GM21381 (cell line): ENCODE measurements around the gene DRAP1.
A peak's percentile ranks its signal among the peaks of the same experiment; 100 is the strongest.

ENCODE experiments used
- ATAC-seq: cut with Tn5 transposase; IDR thresholded peaks from one replicate; pipeline ENCODE4 v1.9.1; 2021; ENCODE audit warnings: mild to moderate bottlenecking, moderate library complexity; ENCODE audit not compliant: unreplicated experiment

Gene DRAP1

DNA sequence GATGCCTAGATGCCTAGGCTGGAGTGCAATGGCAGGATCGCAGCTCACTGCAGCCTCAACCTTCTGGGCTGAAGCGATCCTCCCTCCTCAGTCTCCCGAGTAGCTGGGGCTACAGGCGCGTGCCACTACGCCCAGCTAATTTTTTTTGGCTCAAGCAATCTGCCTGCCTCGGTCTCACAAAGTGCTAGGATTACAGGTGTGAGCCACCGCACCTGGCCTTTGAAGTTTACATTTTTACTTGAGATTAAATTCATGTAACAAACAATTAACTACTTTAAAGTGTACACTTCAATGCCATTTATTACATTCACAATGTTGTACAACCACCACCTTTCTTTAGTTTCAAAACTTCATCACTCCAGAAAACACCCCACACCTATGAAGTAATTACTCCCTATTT is 15.5 kb upstream of the DRAP1 start:
- ATAC-seq = no peak

GRCh38 chr11:65906602-65907001 is 12.6 kb upstream of the DRAP1 start:
- ATAC-seq = no peak

DNA sequence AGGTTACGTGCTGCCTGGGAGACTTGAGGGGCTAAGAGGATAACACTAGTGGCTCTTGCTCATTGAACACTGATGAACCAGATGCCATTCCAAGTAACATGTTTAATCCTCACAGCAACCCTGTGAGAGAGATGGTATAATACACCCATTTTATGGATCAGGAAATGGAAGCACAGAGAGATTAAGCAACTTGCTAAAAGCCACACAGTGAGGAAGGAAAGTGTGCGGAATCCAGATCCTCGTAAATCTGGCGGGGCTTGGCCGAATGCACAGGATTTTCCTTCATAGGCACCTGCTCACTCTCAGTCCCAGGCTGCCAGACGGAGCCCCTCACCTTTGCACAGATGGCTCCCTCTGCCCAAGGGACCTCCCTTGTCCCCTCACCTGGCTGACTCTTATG is 11.3 kb upstream of the DRAP1 start:
- no peak for ATAC-seq

DNA sequence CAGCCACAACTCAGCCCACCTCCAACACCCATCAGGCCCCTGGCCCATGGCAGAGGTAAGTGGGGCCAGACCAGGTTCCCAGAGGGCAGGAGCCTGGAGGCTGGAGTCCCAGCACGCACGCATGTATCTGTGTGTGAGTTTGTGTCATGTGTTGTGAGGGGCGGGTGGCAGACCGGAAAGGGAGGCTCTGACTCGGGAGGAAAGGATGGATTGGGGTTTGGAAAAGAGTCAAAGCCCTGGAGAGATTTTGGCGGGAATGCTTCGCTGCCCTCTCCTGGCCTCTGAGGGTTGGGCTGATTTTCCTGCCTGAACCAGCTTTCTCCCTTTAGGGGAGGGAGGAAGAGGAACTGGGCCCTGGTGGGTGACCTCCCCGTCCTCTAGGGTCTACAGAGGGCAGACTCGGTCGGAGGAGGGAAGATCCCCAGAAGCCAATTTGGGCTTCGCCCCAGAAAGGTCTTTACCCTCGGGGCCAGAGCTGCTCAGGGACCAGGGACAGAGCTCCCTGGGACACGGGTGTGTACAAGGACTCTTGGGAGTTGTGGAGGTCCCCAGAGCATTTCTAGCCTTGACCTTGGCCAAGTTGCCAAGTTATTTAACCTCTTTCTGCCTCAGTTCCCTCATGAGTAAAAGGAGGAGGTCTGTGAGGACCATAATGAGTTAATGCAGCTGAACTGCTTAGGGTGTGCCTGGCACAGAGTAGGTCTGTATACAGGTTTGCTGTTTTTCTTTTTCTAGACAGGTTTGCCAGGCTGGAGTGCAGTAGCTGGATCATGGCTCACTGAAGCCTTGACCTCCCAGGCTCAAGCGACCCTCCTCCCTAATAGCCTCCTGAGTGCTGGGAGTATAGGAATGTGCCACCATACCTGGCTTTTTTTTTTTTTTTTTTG is 7.3 kb upstream of the DRAP1 start:
- no peak for ATAC-seq

DNA sequence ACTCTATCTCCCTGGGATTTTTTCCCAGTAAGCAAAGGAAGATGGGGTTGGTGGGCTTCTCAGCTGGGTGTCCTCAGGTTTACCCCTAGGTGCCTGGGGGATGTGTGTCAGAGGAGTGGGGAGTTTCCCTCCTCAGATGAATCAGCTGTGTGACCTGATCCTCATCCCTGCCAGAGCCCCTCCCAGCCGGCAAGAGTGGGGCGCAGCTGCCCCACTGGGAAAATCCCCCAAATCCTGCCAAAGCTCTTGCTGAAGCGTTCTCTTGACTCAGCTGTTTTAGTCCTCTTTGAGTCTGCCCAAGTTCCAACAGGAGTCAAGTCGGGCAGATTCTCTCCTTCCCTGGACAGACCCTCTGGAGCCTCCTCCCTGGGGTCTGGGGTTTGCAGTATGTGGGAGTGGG is 6.4 kb upstream of the DRAP1 start:
- no peak for ATAC-seq

GRCh38 chr11:65915101-65915820 is 4.0 kb upstream of the DRAP1 start:
- no peak for ATAC-seq

DNA sequence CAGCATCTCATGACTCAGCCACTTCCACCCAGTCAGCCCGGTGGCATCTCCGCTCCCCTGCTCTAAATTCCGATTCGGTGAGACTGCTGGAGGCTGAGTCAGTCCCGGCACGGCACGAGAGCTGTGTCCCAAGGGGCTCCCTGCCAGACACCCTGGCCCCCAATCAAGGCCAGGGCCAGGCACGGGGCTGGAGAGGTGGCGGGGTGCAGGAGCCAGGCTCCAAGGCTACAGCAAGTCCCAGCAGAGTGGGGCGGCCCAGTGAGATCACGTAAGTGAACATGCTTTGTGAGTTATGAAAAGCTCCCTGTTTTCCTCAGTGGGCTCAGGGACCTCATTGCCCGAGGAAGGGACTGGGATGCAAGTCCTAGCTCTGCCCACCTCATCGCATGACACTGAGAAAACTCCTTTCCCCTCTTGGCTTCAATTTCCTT is 3.4 kb upstream of the DRAP1 start:
- ATAC-seq = no peak

GRCh38 chr11:65916391-65916790 is 2.8 kb upstream of the DRAP1 start:
- no peak for ATAC-seq

DNA sequence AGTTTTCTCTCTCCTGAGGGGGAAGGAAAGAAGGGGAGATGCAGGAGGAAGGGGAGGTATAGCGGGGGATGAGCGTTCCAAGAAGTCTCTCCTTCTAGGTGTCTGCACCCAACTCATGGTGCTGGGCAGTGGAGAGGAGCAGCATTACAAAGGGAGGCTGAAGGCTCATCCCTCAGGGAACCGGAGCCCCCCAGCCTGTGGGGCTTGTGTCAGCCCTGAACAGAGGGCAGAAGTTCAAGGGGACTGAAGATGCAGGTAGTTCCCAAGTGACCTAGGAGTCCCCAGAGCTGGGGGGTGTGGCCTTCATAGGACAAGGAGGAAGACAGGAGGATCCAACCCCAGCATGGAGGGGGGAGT is 2.2 kb upstream of the DRAP1 start:
- no peak for ATAC-seq

GRCh38 chr11:65917434-65918210 is 1.6 kb upstream of the DRAP1 start:
- no peak for ATAC-seq

DNA sequence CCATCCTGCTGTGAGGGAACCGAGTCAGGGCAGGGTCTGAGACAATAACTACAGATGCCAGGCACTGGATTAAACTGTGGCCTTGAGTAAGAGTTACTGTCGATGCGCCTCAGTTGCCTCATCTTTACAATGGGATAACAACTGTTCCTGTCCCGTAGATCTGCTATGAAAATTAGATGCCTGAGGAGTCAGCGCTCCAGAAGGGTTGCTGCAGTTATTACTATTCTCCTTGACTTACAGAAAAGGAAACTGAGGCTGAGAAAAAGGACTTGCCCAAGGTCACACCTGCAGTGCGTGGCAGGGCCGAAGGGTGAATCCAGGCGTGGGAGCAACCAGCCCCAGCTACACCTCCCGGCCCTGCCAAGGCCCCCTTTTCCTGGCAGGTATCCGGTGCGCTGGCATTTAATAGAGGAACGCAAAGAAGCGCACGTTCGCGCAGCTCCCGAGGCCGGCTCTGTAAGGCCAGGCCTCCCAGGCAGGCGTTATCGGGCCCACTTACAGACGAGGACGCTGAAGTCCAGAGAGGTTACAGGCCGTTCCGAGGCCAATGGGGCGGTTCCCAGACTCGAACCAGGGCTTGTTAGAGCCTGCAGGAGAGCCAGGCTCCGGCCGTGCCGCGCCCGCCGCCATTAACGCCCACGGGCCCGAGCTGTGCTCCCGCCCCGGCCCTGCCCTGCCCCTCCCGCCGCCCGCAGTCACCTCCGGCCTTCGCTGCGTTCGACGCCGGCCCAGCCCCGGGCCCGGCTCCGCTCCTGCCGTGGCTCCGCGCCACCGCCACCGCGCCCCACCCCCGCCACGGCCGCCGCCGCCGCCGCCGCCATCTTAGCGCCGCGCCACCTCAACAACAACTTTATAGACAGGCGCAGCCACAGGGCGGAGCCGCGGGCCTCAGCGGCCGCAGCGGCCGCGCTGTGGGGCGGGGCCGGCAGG is 750 bp upstream of the DRAP1 start, which contains the start of gene C11orf68:
Gene C11orf68 (minus strand): TSS at position 852 of the 930 bp plus-strand sequence. CDS start 31 bp downstream, at position 821.
- ATAC-seq = peak; percentile 44

DNA sequence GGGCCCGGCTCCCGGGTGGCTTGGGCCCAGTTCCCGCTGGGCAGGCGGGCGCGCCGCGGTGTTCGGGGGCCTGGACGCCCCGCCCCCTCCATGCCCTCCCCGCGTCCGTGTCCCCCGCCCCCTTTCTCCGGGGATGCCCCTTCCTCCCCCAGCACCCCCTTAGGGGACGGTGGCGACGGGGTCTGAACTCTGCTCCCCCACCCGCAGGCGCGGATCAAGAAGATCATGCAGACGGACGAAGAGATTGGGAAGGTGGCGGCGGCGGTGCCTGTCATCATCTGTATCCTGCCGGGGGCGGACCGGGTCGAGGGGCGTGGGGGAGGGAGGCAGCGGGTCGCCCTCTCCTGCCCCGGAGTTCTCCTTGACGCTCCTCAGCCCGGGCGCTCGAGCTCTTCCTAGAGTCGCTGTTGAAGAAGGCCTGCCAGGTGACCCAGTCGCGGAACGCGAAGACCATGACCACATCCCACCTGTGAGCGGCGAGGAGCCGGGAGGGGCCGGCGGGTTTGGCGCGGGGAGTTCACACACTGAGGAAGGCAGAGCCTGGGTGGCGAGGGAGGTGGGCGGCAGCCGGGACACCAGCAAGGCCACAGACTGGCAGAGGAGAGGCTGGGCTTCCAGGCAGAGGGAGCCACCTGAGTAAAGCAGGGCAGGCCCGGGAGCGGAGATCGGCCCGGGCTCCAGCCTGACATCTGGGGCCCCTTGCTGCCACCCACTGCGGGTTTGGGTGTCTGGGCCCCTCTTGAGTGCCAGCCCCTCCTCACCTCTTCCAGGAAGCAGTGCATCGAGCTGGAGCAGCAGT is 546 bp downstream of the DRAP1 start:
- peak; percentile 38 for ATAC-seq

- ATAC-seq = no peak
Measured at GRCh38 chr11:65920372-65920802, 1.2 kb downstream of the DRAP1 start.

GRCh38 chr11:65921033-65921555 is 1.9 kb downstream of the DRAP1 start:
- no peak for ATAC-seq

- ATAC-seq = no peak
Measured at GRCh38 chr11:65921876-65922275, 2.6 kb downstream of the DRAP1 start.

GRCh38 chr11:65922565-65922964 is 3.3 kb downstream of the DRAP1 start:
- no peak for ATAC-seq

DNA sequence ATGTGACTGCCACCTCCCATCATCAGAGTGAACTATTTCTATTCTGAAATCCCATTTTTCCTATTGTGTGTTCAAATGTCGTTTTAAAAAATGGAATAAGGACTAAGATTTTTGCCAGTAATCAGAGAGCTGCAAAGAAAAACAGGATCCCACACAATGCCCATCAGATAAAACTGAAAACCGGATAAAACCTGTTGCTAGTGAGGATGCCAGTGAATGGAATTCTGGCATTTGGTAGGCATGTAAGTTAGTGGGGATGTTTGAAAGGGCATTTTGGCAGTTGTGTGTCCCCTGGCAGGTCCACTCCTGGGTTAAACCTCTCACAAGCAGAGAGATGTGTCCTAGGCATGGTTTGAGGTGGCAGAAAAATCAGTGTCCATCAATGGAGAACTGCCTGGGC is 6.2 kb downstream of the DRAP1 start:
- ATAC-seq = no peak

GRCh38 chr11:65927904-65928397 is 8.7 kb downstream of the DRAP1 start:
- ATAC-seq = peak; percentile 63

GRCh38 chr11:65928667-65929066 is 9.4 kb downstream of the DRAP1 start:
- ATAC-seq = no peak
